GM04504 (cell line): Measurements from ENCODE around the gene TBX18.
A peak's percentile ranks its signal among the peaks of the same experiment; 100 is the strongest.

ENCODE experiments used
- DNase-seq: peaks from one replicate; pipeline ENCODE4 v3.0.0-alpha.2; 2012; ENCODE audit warnings: low read depth

Gene TBX18

DNA sequence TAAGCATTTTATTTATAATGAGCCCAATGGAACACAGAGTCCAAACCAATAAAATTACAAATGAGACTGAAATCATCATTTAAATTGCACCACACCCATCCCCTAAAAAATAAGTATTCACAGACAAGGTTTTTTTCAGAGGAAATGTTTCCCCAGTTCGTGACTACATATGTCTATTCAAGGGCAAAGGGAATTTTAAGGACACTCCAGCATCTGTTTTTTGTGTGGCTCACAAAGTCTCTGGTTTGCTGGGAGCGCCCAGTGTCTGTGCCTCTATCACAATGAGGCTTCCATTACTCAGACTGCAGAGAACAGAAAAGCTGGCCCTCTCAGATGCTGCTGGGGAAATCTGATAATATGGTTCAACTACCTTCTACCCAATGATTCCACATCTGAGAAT lies 16.0 kb downstream of the TBX18 start:
- DNase-seq: no peak

- DNase-seq: no peak
Measured at GRCh38 chr6:84743616-84744015, 20.8 kb downstream of the TBX18 start.

DNA sequence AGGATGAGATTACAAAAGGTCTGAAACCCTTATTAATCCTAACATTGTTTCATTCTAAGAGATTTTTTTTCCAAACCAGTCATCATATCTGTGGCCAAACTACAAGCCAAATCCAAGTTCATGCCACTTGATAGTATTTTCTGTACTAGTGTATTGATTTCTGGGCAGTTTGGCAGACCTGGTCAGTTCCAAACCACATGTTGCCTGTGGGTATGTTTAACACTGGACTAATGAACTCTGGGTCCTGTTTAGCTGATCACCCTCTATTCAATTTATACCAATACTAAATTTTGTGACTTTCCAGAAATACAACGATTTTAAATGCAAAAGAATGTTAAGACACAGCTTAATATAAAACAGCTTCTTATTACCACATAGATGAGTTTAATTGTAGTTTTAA lies 24.0 kb downstream of the TBX18 start:
- no peak for DNase-seq

DNA sequence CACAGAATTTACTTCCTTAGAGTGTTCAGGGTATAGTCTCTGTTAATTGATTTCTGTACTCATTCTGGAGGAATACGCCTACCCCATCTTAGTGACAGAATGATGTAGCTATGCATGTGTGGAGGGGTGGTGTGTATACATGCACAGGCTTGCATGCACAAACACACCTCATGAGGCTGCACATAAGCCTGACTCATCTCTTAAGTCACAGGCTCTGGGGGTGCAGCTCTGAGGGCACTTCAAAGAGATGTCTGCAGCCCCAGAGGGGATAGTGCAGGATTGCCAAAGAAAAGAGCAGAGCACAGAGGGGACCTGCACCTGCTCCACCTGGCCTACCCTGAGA lies 24.6 kb downstream of the TBX18 start:
- DNase-seq: no peak

DNA sequence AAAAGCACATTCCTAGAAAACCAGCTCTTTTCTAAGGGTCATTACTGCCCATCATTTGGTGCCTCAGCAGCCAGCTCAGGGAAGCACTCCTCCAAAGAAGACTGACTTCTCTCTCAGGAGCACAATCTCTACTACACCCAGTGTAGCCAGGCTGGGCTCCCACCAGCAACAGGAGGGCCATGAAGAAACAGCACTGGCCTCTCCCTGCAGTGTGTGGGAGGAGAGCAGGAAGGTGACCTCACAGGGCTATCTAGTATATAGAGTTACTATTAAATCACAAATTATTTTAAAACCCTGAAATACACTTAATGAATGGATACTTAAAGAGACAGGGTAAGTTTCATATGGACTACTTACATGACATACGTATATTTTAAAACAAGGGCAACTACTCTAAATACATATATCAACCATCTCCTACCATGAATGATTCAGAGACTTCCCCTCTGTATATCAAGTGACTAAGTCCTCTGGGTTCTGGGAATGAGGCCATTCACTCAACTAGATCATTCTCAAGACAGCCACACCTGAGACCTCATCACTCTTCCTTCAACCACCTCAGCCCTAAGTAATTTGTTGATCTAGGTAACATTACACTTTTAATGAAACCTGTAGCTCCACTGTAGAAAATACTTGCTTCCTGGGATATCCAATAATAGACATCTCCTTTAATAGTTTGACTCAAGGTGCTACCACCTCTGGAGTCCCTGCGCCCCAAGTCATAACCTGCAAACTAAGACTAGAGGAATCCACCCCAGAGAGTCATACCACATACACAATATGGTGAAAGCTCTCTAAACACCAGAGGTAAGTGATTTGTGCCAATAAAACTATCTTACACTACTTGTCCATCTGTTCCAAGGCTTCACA lies 25.2 kb downstream of the TBX18 start:
- DNase-seq: no peak

GRCh38 chr6:84733889-84734288 lies 30.5 kb downstream of the TBX18 start:
- no peak for DNase-seq

DNA sequence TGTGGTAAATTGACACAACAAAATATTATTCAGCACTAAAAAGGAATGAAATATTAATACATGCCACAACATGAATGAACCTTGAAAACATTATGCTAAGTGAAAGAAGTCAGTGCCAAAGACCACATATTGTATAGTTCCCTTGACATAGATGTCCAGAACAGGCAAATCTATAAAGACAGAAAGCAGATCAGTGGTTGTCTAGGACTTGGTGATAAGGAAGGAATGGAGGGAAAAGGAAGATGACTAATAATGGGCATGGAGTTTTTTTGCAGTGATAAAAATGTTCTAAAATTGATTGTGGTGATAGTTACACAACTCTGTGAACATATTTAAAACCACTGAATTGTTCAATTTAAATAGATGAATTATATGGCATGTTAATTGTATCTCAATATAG lies 32.5 kb downstream of the TBX18 start:
- DNase-seq: no peak

DNA sequence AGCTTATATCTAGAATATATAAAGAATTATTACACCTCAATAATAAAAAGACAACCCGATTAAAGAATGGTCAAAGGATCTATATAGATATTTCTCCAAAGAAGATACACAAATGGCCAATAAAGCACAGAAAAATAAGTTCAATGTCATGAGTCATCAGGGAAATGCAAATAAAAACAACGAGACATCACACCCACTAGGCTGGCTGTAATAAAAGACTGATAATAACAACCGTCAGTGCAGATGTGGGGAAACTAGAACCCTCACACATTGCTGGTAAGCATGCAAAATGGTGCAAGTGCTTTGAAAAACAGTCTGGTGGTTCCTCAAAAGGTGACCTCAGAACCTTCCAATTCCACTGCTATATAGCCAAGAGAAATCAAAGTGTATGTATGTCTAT lies 33.0 kb downstream of the TBX18 start:
- no peak for DNase-seq

DNA sequence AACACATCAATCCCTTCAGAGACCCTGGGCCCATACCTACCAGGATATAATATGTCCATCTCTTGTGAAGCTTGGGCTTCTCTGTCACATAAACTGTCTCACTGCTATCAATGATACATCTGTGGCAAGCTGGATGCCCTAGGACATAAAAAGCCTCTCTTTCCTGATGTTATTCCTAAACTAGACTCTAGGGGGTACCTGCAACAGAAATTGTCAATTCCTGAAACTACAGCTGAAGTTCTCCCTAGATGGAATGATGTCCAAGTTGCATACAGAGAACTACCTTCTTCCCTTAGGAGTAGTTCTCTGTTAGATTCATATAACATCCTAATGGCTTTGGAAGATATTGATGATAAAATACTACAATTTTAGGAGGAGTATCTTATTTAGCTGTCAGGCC lies 35.8 kb downstream of the TBX18 start:
- DNase-seq: no peak

DNA sequence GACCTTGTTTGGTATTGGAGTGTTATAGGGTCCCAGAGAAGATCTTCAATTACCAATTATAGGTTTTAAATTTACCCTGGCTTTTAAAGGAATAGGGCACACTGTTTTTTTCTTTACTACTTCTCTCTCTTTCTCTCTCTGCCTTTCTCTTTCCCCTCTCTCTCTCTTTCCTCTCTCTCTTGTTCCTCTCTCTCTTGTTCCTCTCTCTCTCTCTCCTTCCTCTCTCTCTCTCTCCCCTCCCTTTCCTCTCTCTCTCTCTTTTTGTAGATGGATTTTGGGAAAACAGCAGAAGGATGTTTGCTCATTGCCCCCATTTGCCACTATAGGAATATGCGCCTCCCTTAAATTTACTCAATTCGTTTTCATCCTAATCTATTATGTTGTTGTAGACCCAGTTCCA lies 45.2 kb downstream of the TBX18 start:
- no peak for DNase-seq

- no peak for DNase-seq
Measured at GRCh38 chr6:84718038-84718955, 46.1 kb downstream of the TBX18 start.

DNA sequence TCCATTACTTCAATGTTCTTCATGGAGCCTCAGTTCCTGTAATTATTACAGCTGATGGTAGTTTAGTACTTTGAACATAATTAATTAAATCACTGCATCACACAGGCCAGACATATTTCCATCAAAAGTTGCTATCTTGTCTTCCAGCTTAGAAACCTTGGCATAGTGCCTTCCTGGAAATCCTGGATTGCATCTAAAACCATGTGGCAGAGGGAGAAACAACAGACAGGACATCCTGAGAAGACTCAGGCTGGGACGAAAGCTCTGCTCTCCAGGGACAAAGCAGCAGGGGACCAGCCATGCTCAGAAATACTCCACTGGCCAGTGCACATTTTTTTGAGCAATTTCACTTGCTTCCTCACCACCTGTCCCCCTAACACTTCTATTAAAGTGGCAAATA lies 55.3 kb downstream of the TBX18 start:
- no peak for DNase-seq

DNA sequence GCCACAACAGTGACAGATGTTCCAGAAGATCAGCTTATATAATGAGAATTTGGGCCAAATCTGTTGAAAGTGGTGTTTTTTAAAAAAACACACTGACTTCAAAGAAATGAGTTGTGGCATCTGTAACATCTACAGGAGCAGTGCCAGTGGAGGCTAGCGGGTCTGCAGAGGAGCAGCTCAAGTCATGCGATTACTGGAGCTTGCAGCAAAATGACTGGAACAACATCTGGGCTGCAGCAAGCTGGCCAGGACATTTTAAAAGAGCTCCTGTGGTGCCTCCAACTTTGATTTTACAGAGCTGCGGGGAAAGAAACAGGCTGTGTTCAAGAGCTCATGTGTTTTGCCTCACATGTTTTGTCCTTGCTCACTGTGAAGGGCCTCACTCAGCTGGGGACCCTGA lies 57.2 kb downstream of the TBX18 start:
- no peak for DNase-seq

DNA sequence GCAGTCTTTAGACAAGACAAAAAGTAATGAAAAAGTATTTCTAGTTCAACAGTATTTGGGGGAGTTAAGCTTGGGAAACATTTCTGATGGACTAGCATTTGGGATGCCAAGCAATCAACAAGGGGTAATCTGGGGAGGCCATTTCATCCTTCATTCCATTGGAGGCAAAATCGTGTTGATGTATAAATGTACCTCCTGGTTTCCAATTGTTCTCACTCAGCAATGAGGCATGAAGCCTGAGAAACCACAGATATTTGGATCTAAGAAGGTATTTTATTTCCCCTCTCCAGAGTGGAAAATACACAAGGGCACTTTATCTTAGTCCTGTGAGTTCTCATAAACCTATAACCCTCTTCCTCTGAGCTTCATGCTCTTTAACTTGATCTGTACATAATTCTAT lies 68.2 kb downstream of the TBX18 start:
- no peak for DNase-seq

DNA sequence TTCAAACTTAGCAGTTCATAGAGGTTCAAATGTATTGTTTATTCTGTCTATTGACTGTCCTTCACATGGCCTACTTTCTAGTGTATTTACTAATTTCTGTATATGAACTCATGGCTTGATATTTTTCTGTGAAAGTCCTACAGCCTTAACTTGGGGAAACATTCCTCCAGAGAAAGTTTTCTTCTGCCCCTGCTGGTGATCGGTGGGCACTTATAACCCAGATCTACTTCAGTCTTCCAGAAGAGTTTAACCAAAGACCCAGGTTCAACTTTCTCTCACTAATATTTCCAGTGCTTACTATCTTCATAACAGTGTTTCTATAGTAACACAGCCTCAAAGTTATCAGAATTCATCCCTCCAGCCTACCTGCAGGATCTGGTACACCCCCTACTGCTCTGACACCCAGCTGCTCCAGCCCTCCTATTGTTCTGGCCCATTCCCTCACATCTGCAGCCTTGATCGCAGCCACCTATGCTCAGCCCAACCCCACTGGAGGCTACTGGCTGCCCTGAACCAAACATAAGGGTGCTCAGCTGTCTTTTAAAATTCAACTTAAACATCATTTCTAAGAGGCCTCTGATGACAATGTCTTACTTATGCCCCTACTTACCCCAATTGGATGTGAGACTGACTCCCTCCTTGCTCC lies 72.3 kb downstream of the TBX18 start:
- DNase-seq: no peak

DNA sequence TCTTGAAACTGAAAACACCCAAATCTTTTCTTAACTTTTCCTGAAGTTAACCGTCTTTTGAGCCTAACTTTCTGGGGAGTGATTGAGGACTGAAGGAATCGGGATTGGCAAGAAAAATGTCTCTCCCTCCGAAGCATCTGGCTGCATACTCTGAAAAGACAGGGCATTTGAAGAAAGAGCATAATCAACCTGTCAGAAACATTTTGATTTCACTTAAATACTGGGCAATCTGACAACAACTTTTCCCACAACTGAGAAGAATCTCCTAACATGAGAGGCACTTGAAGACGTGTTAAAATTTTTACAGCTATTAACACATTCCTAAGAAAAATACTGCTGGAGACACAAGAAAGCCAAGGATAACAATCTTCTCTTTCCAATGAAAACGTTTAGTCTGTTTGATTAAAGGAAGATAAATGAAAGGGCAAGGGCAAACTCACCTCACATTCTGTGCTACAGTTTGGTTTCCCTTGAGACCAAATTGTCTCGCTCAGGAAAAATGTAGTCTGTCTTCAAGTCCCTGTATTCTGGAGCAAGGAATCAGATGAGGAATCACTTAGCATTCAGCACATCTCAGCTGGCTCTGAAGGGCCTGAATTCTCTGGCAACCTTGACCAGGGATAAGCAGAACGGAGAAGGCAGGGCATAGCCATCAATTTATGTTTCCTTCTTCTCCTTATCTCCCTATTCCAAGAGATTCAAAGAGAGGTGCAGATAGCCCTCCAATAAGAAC lies 76.1 kb downstream of the TBX18 start:
- peak; percentile 18 for DNase-seq

DNA sequence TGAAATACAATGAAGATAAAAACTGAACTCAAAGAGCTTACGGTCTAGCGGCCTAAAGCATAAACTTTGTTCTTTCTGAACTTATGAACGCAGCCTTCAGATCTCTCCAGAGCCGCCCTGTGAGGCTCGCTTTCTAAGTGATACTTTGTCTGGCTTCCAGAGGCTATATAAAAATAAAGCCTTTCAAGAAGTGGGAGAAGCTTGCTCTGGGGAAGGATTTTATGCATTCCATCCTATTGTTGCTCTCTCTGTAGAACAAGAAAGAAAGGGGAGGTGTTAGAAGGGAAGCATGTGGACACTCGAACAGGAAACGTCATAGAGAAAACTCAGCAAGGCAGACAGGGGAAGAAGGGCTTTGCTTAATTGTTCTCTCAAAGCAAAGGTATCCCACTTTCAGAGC lies 77.0 kb downstream of the TBX18 start:
- DNase-seq: peak; percentile 17

DNA sequence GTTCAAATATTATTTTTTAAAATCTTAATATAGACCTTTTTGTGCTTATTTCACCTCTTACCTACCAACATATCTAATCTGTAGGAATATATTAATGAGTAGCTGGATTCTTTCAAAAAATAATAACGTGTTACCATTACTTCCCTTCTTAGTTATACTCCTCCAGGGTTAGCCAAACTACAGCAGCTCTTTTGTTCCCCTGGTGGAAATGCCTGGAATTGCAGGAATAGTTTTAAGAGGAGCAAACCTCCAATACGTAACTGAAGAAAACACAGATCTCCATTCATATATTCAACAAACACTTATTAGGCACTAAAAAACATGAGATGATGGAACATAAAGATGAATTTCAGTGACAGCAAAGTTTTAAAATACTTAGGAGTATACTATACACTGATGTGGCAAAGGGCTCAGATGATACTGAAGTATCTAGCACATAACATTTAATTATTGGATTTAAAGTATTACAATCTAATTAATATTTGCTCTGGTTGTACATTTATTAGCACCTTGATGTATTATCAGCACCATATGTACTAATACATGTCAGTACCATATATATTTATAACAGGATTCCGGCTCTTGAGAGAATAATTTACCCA lies 78.3 kb downstream of the TBX18 start:
- no peak for DNase-seq

- DNase-seq: no peak
Measured at GRCh38 chr6:84681693-84682326, 82.6 kb downstream of the TBX18 start.

- DNase-seq: no peak
Measured at GRCh38 chr6:84675651-84676050, 88.7 kb downstream of the TBX18 start.

DNA sequence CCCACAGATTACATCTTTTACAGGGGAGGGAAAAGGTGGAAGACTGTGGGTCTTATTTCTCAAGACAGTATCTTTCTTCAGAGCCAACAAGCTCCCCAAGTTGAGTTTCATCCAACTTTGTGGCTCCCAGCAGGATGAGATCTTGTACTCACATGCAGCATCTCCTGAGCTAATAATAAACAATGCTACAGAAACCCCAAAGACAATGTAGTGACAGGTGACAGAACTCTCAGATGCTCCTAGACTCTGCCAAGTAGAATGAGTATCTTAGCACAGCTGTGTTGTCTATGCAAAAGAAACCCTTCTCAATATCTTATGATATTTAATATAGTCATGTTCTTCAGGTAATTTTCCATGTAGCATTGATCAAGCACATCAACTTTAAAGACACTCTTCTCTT lies 90.0 kb downstream of the TBX18 start:
- DNase-seq: no peak
